HG03159 (cell line): ENCODE data around the gene LYSMD2.

Source experiments
- ATAC-seq: cut with Tn5 transposase; IDR thresholded peaks from one replicate; pipeline ENCODE4 v1.9.1; 2021; ENCODE audit warnings: mild to moderate bottlenecking, moderate library complexity; ENCODE audit not compliant: unreplicated experiment

The LYSMD2 gene

GRCh38 chr15:51752888-51753287, 15.4 kb upstream of the LYSMD2 start:
- ATAC-seq = no peak

GRCh38 chr15:51751697-51752683, 14.5 kb upstream of the LYSMD2 start:
- peak; percentile 39 for ATAC-seq

- ATAC-seq = peak; percentile 71
These were observed 13.6 kb upstream of the LYSMD2 start, which contains the start of gene TMOD2 for GRCh38 chr15:51750792-51751696. TSS of gene TMOD2 (plus strand) at chr15:51751597. CDS start at chr15:51766442, 14,845 bp downstream.

- ATAC-seq = no peak
These were observed 12.7 kb upstream of the LYSMD2 start for GRCh38 chr15:51750186-51750585.

- ATAC-seq = no peak
These were observed 11.9 kb upstream of the LYSMD2 start for GRCh38 chr15:51749307-51749706.

- no peak for ATAC-seq
These were observed 1.7 kb upstream of the LYSMD2 start for GRCh38 chr15:51739061-51739712.

- ATAC-seq = no peak
These were observed 1.1 kb upstream of the LYSMD2 start for GRCh38 chr15:51738553-51738952.

- peak; percentile 30 for ATAC-seq
These were observed 519 bp downstream of the LYSMD2 start for GRCh38 chr15:51736751-51737521.

- peak; percentile 28 for ATAC-seq
These were observed 1.4 kb downstream of the LYSMD2 start for GRCh38 chr15:51736069-51736468.

GRCh38 chr15:51735228-51736010, 2.0 kb downstream of the LYSMD2 start:
- no peak for ATAC-seq

- no peak for ATAC-seq
These were observed 4.8 kb downstream of the LYSMD2 start for GRCh38 chr15:51732646-51733045.

GRCh38 chr15:51731549-51732267, 5.7 kb downstream of the LYSMD2 start:
- peak; percentile 57 for ATAC-seq

- ATAC-seq = no peak
These were observed 10.1 kb downstream of the LYSMD2 start for GRCh38 chr15:51727141-51727897.

GRCh38 chr15:51726302-51727073, 11.0 kb downstream of the LYSMD2 start:
- ATAC-seq = peak; percentile 76

GRCh38 chr15:51724673-51725072, 12.8 kb downstream of the LYSMD2 start:
- no peak for ATAC-seq

- ATAC-seq = no peak
These were observed 13.3 kb downstream of the LYSMD2 start for GRCh38 chr15:51724199-51724598.
